HL-60 (cell line): Measurements from ENCODE around the gene ZNF205.

ENCODE experiments used
- DNase-seq, 2 experiments: peaks; one replicate each; pipeline ENCODE4 v3.0.0-alpha.2; 2010 to 2020; ENCODE audit warnings: low read depth in 1 of 2, low spot score in 1 of 2
- H3K27ac ChIP-seq: fragments of 250-450 bp; sonication (Bioruptor Pico); replicated peaks from 2 replicates; pipeline ENCODE4 v1.5.1; 2020; ENCODE audit warnings: mild to moderate bottlenecking, moderate library complexity
- H3K27me3 ChIP-seq: fragments of 250-450 bp; sonication (Bioruptor Pico); 2 replicates; pipeline ENCODE4 v1.5.1; 2021; ENCODE audit warnings: mild to moderate bottlenecking, moderate library complexity; ENCODE audit not compliant: insufficient read depth, poor library complexity, severe bottlenecking
- H3K4me3 ChIP-seq: replicated peaks from 2 replicates; pipeline ENCODE4 v1.5.1; 2011; ENCODE audit warnings: mild to moderate bottlenecking, control low read depth, low read length; ENCODE audit not compliant: insufficient read depth
- GABPA ChIP-seq: IDR thresholded peaks from 2 replicates; pipeline ENCODE4 v1.6.1; 2012; ENCODE audit warnings: low read depth
- POLR2AphosphoS5 ChIP-seq: IDR thresholded peaks from 2 replicates; pipeline ENCODE4 v1.6.1; 2012; ENCODE audit warnings: low read depth
- SPI1 ChIP-seq: IDR thresholded peaks from 2 replicates; pipeline ENCODE4 v1.6.1; 2012; ENCODE audit warnings: low read depth, mild to moderate bottlenecking, borderline replicate concordance
- TF ChIP-seq, protein P1 (sequence below): IDR thresholded peaks from 2 replicates; pipeline ENCODE4 v1.6.1; 2012; ENCODE audit warnings: low read depth; ENCODE audit not compliant: insufficient replicate concordance
- TF ChIP-seq, protein P2 (sequence below): IDR thresholded peaks from one replicate; pipeline ENCODE4 v1.5.1; 2011; ENCODE audit warnings: low read length, control low read depth, inconsistent platforms; ENCODE audit not compliant: insufficient read depth

The ZNF205 gene

DNA sequence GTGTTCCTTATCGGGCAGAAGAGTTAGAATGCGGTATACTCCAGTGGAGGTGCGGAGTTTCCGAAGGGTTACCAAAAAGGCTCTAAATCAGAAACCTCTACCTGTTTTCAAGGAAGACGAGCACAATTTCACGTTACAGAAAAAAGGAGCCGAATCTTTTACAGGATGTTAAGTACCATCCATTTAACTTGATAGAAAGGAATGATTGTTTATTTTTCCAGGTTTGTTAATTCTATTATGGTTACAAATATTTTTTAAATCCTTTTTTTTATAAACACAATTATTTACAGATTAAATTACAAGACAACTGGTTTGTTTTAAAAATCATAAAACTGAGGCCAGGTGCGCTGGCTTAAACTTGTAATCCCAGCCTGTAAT, 40.6 kb downstream of the ZNF205 start:
- TF ChIP-seq, protein P1, sequence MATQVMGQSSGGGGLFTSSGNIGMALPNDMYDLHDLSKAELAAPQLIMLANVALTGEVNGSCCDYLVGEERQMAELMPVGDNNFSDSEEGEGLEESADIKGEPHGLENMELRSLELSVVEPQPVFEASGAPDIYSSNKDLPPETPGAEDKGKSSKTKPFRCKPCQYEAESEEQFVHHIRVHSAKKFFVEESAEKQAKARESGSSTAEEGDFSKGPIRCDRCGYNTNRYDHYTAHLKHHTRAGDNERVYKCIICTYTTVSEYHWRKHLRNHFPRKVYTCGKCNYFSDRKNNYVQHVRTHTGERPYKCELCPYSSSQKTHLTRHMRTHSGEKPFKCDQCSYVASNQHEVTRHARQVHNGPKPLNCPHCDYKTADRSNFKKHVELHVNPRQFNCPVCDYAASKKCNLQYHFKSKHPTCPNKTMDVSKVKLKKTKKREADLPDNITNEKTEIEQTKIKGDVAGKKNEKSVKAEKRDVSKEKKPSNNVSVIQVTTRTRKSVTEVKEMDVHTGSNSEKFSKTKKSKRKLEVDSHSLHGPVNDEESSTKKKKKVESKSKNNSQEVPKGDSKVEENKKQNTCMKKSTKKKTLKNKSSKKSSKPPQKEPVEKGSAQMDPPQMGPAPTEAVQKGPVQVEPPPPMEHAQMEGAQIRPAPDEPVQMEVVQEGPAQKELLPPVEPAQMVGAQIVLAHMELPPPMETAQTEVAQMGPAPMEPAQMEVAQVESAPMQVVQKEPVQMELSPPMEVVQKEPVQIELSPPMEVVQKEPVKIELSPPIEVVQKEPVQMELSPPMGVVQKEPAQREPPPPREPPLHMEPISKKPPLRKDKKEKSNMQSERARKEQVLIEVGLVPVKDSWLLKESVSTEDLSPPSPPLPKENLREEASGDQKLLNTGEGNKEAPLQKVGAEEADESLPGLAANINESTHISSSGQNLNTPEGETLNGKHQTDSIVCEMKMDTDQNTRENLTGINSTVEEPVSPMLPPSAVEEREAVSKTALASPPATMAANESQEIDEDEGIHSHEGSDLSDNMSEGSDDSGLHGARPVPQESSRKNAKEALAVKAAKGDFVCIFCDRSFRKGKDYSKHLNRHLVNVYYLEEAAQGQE: no peak
- no peak for TF ChIP-seq POLR2AphosphoS5
- TF ChIP-seq, protein P2, sequence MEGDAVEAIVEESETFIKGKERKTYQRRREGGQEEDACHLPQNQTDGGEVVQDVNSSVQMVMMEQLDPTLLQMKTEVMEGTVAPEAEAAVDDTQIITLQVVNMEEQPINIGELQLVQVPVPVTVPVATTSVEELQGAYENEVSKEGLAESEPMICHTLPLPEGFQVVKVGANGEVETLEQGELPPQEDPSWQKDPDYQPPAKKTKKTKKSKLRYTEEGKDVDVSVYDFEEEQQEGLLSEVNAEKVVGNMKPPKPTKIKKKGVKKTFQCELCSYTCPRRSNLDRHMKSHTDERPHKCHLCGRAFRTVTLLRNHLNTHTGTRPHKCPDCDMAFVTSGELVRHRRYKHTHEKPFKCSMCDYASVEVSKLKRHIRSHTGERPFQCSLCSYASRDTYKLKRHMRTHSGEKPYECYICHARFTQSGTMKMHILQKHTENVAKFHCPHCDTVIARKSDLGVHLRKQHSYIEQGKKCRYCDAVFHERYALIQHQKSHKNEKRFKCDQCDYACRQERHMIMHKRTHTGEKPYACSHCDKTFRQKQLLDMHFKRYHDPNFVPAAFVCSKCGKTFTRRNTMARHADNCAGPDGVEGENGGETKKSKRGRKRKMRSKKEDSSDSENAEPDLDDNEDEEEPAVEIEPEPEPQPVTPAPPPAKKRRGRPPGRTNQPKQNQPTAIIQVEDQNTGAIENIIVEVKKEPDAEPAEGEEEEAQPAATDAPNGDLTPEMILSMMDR: no peak
- TF ChIP-seq GABPA: no peak
- no peak for TF ChIP-seq SPI1

DNA sequence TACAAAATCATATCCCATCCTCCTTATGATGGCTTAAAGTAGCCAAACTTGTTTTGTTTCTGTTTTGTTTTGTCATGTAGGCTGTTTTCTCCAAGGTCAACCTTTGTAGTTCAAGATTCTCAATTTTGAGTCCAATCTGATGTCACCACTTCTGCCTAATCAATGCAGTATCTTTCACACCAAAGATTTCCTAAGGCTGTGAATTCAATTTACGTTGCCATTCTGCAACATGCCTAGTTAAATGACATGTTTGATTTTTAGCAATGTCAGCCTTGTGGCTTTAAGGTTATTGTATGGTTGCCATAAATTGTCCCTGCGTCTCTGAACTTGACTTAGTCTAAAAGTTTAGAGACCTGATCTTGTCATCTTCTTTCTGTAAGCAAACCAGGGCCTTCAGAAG, 42.8 kb downstream of the ZNF205 start:
- H3K4me3 ChIP-seq: no peak overlapping the region
- TF ChIP-seq, protein P2: no peak
- no peak for TF ChIP-seq SPI1
- TF ChIP-seq, protein P1: no peak
- TF ChIP-seq GABPA: no peak
- TF ChIP-seq POLR2AphosphoS5: no peak
- DNase-seq: no peak

More for the DNA sequence above, 40.6 kb downstream of the ZNF205 start:
- DNase-seq: no peak
- H3K4me3 ChIP-seq: no peak overlapping the region
- H3K27me3 ChIP-seq: no peaks in the 10 kb centered on the region
- H3K27ac ChIP-seq: no peak overlapping the region

DNA sequence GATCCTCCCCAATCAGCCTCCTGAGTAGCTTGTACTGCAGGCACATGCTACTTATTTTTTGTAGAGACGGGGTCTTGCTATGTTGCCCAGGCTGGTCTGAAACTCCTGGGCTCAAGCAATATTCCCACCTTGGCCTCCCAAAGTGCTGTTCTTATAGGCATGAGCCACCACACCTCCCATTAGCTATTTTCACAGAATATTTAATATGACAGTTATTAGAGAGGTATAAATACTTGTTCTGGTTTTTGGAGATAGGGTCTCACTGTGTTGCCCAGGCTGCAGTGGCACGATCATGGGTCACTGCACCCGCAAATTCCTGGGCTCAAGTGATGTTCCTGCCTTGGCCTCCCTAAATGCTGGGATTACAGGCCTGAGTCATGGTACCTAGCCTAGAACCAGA, 43.6 kb downstream of the ZNF205 start:
- Histone ChIP-seq H3K27ac (no peak overlapping the region), H3K4me3 (no peak overlapping the region), H3K27me3 (no peaks in the 10 kb centered on the region)
- TF ChIP-seq GABPA: no peak
- TF ChIP-seq, protein P1: no peak
- TF ChIP-seq POLR2AphosphoS5: no peak
- TF ChIP-seq SPI1: no peak
- TF ChIP-seq, protein P2: no peak
- no peak for DNase-seq

More for the DNA sequence above, 42.8 kb downstream of the ZNF205 start:
- no peaks in the 10 kb centered on the region for H3K27me3 ChIP-seq
- H3K27ac ChIP-seq: no peak overlapping the region
